Lower leg skin (tissue), 4 donors: ENCODE measurements around the gene ZNF22. TPM values are rescaled to one million over a fixed set of nuclear protein-coding genes. Genes with fewer than 3 reads are reported as not detected.

ENCODE experiments used
- DNase-seq, 2 donors: peaks; one replicate each; pipeline ENCODE4 v3.0.0-alpha.2; 2019; ENCODE audit warnings: low spot score in 2 of 2
- H3K4me3 ChIP-seq: fragments of 200-600 bp; sonication (generic); 2 replicates; pipeline ENCODE4 v1.5.1; 2017; ENCODE audit warnings: mild to moderate bottlenecking, low read depth; ENCODE audit not compliant: poor library complexity, severe bottlenecking
- CTCF ChIP-seq, 3 donors: fragments of 450-650 bp; IDR thresholded peaks; one replicate each; pipeline ENCODE4 v1.5.1; 2016; ENCODE audit warnings: antibody characterized with exemption in 3 of 3, mild to moderate bottlenecking in 3 of 3, moderate library complexity in 2 of 3
- POLR2A ChIP-seq, 2 donors: fragments of 450-650 bp; IDR thresholded peaks; one replicate each; pipeline ENCODE4 v1.6.1; 2016 to 2017; ENCODE audit warnings: antibody characterized with exemption in 2 of 2, mild to moderate bottlenecking in 1 of 2, moderate library complexity in 1 of 2
- WGBS, 2 donors: methylation state at CpG; one replicate each; pipeline ENCODE4 v1.1.5; 2018; 5-methylcytosine and 5-hydroxymethylcytosine counted together
- intact Hi-C: fragments of 100-400 bp; cut with DNase I; formaldehyde crosslinking; loops from one replicate; pipeline ENCODE4 v1.15.0; 2023; ENCODE audit warnings: low total_unique reads
- total RNA-seq, 4 donors: library from RNA; depleted of rRNA; stranded (reverse); fragments of >200 nt; gene quantifications; one replicate each; pipeline ENCODE4 v1.1.0, GENCODE V29; 2016

Gene ZNF22
- total RNA-seq, 4 donors from 2014 or later: 6.7 to 14.1 (median 9.4) TPM

DNA sequence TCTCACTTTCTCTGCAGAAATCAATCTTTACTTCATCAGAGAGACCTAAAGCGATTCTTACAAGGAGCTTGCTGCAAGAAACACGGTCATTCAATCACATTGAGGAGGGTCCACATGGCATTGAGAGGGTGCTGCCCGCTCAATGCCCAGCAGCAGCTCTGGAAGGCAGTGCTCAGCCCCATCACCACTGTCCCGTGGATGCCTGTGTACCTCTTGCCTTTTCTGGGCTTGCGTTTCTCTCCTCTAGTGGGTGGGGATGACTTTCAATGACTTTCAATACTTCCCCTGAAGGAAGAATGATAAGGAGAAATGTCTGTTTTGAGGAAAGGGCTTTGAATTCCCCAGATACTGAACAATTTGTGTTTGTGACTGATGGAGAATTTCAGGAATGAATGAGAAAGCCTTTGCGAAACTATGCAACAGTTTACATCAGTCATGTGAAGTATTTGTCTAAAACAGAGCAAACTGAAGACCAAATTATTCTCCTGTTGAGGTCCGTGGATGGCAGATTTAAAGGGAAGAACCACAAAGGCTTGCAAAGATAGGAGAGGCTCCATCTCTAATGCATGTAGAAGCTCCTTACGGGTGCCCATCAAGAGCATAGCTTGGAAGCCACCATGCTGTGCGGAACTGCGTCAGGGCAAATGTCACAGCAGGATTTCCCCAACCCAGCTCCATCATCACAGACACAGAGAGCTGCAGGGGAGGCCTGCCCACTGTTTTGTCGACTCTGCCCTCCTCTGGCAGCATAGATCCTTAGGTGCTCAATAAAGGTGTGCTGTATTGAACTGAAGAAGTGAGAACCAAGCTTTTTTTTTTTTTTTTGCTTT lies 6.6 kb upstream of the ZNF22 start:
- peak in 1 of 2 donors; percentile 9 for DNase-seq
- no peak overlapping the region for H3K4me3 ChIP-seq
- intact Hi-C loops: no loop called here
- WGBS, 2 donors: 87 to 93% methylated on average over 11 of the region's 11 CpGs
- no peak for TF ChIP-seq CTCF (IDR thresholded peaks at IDR 0.05)
- TF ChIP-seq POLR2A (IDR thresholded peaks at IDR 0.05): no peak

- WGBS, 2 donors: 50 to 63% methylated on average over 9 of the region's 9 CpGs
- DNase-seq: peak in 1 of 2 donors; percentile 80
- H3K4me3 ChIP-seq: no peak overlapping the region
- TF ChIP-seq CTCF (IDR thresholded peaks at IDR 0.05) (no peak), POLR2A (IDR thresholded peaks at IDR 0.05) (no peak)
- intact Hi-C loops: no loop called here
These were observed 5.8 kb upstream of the ZNF22 start for GRCh38 chr10:44994752-44995530.

DNA sequence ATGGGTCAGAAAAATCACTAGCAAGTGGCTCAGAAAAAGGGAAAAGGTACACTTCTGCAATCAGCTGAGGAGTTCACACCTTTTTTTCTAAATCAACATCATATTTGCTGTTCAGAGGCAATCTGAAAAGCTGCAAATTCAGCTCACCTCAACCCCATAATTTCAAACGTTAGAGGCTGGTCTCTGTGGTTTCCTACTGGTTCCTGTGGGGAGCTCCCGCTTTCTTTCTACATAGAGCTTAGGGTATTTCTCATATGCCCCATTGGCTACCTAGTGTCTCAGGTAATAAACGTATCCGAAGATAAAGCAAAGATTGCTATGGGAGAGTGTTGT lies 5.2 kb upstream of the ZNF22 start:
- WGBS, 2 donors: 36 to 50% methylated on average over 4 of the region's 4 CpGs
- no peak for DNase-seq
- intact Hi-C loops: no loop called here
- TF ChIP-seq CTCF (IDR thresholded peaks at IDR 0.05): no peak
- TF ChIP-seq POLR2A (IDR thresholded peaks at IDR 0.05): no peak
- H3K4me3 ChIP-seq: no peak overlapping the region

DNA sequence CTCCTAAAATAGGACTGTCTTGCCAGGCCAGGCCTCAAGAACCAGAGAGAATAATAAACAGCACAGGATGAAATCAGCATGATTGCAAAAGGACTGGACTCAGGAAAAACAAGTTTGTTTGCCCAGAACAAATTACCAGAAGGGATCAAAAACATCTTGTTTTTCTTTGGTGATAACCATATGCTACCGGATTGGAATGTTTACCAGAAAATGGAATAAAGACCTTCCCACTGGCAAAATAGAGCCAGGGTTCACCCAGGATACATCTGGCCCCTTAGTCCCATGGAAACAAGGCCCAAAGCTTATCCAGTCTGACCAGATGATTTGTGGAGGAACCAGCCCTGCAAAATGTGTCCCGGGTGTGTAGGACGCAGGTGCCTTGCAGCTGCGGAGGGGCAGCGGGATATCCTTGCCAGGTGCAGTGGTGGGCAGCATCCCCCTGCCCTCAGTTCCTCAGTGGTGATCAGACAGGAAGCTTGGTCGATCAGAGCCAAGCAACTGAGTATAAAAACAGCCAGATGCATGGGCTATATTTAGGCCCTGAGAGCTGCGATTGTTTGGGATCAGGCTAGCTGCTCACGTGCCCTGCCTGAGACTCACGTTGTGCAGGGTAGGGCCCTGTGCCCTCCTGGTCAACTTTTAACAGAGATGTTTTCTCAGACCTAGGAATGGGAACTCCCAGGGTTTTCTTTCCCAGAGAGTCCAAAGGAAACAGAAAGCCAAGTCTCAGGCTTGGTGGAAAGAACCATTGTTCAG lies 4.6 kb upstream of the ZNF22 start:
- H3K4me3 ChIP-seq: no peak overlapping the region
- TF ChIP-seq CTCF (IDR thresholded peaks at IDR 0.05) (no peak), POLR2A (IDR thresholded peaks at IDR 0.05) (no peak)
- intact Hi-C loops: no loop called here
- WGBS, 2 donors: 34 to 42% methylated on average over 9 of the region's 9 CpGs
- DNase-seq: peak; percentile 73 to 91

- TF ChIP-seq CTCF (IDR thresholded peaks at IDR 0.05) (no peak), POLR2A (IDR thresholded peaks at IDR 0.05) (no peak)
- H3K4me3 ChIP-seq: no peak overlapping the region
- DNase-seq: no peak
- 87 to 93% methylated on average over 6 of the region's 6 CpGs for WGBS, 2 donors
- intact Hi-C loops: no loop called here
These were observed 3.5 kb upstream of the ZNF22 start for GRCh38 chr10:44997105-44997748.
